Measurements from ENCODE around the gene NARF.

The NARF gene

GRCh38 chr17:82419540-82419939 lies 39.0 kb upstream of the NARF start:
- no peaks in the 10 kb centered on the region for H3K36me3 ChIP-seq (ENCODE audit: insufficient read depth, low read length)
- H3K9me3 ChIP-seq (ENCODE audit: control insufficient read depth, insufficient read depth, low read length): 0 out of 2 replicates have a peak, but pooled peaks cover 3% of the 10 kb centered on the region
- H3K4me1 ChIP-seq (ENCODE audit: insufficient read depth, low read length): no peaks in the 10 kb centered on the region
- H3K9ac ChIP-seq (ENCODE audit: low read depth, low read length): no peak overlapping the region

GRCh38 chr17:82424001-82424862 lies 34.3 kb upstream of the NARF start:
- H3K9me3 ChIP-seq (ENCODE audit: control insufficient read depth, insufficient read depth, low read length): 0 out of 2 replicates have a peak, but pooled peaks cover 3% of the 10 kb centered on the region
- H3K36me3 ChIP-seq (ENCODE audit: insufficient read depth, low read length): peaks cover 2% of the 10 kb centered on the region; the same call in 1 of the 2 replicates
- H3K9ac ChIP-seq (ENCODE audit: low read depth, low read length): no peak overlapping the region
- H3K4me1 ChIP-seq (ENCODE audit: insufficient read depth, low read length): no peaks in the 10 kb centered on the region

GRCh38 chr17:82424863-82425159 lies 33.7 kb upstream of the NARF start:
- no peak overlapping the region for H3K9ac ChIP-seq (ENCODE audit: low read depth, low read length)
- H3K4me1 ChIP-seq (ENCODE audit: insufficient read depth, low read length): no peaks in the 10 kb centered on the region
- peaks cover 2% of the 10 kb centered on the region; the same call in 1 of the 2 replicates for H3K36me3 ChIP-seq (ENCODE audit: insufficient read depth, low read length)
- 0 out of 2 replicates have a peak, but pooled peaks cover 3% of the 10 kb centered on the region for H3K9me3 ChIP-seq (ENCODE audit: control insufficient read depth, insufficient read depth, low read length)

GRCh38 chr17:82428546-82428945 lies 30.0 kb upstream of the NARF start:
- Histone ChIP-seq H3K9me3 (ENCODE audit: control insufficient read depth, insufficient read depth, low read length) (no peaks in the 10 kb centered on the region), H3K9ac (ENCODE audit: low read depth, low read length) (no peak overlapping the region), H3K4me1 (ENCODE audit: insufficient read depth, low read length) (no peaks in the 10 kb centered on the region), H3K36me3 (ENCODE audit: insufficient read depth, low read length) (peaks cover 2% of the 10 kb centered on the region; the same call in 1 of the 2 replicates)

GRCh38 chr17:82429824-82430223 lies 28.7 kb upstream of the NARF start:
- H3K36me3 ChIP-seq (ENCODE audit: insufficient read depth, low read length): peaks cover 2% of the 10 kb centered on the region; the same call in 1 of the 2 replicates
- H3K9me3 ChIP-seq (ENCODE audit: control insufficient read depth, insufficient read depth, low read length): no peaks in the 10 kb centered on the region
- no peak overlapping the region for H3K9ac ChIP-seq (ENCODE audit: low read depth, low read length)
- no peaks in the 10 kb centered on the region for H3K4me1 ChIP-seq (ENCODE audit: insufficient read depth, low read length)

GRCh38 chr17:82432017-82432416 lies 26.5 kb upstream of the NARF start:
- Histone ChIP-seq H3K4me1 (ENCODE audit: insufficient read depth, low read length) (no peaks in the 10 kb centered on the region; the same call in 1 of the 2 replicates), H3K9me3 (ENCODE audit: control insufficient read depth, insufficient read depth, low read length) (no peaks in the 10 kb centered on the region), H3K9ac (ENCODE audit: low read depth, low read length) (no peak overlapping the region), H3K36me3 (ENCODE audit: insufficient read depth, low read length) (peaks cover 2% of the 10 kb centered on the region; the same call in 1 of the 2 replicates)

- Histone ChIP-seq H3K36me3 (ENCODE audit: insufficient read depth, low read length) (peaks cover under 1% of the 10 kb centered on the region; the same call in 1 of the 2 replicates), H3K9me3 (ENCODE audit: control insufficient read depth, insufficient read depth, low read length) (no peaks in the 10 kb centered on the region), H3K4me1 (ENCODE audit: insufficient read depth, low read length) (no peaks in the 10 kb centered on the region; the same call in 1 of the 2 replicates), H3K9ac (ENCODE audit: low read depth, low read length) (no peak overlapping the region)
Observed at GRCh38 chr17:82433560-82434215, 24.9 kb upstream of the NARF start.

GRCh38 chr17:82434216-82434565 lies 24.4 kb upstream of the NARF start:
- H3K9ac ChIP-seq (ENCODE audit: low read depth, low read length): no peak overlapping the region
- H3K36me3 ChIP-seq (ENCODE audit: insufficient read depth, low read length): no peaks in the 10 kb centered on the region; the same call in 1 of the 2 replicates
- H3K4me1 ChIP-seq (ENCODE audit: insufficient read depth, low read length): no peaks in the 10 kb centered on the region; the same call in 1 of the 2 replicates
- H3K9me3 ChIP-seq (ENCODE audit: control insufficient read depth, insufficient read depth, low read length): no peaks in the 10 kb centered on the region

GRCh38 chr17:82435103-82435502 lies 23.4 kb upstream of the NARF start:
- Histone ChIP-seq H3K9me3 (ENCODE audit: control insufficient read depth, insufficient read depth, low read length) (no peaks in the 10 kb centered on the region), H3K36me3 (ENCODE audit: insufficient read depth, low read length) (no peaks in the 10 kb centered on the region; the same call in 1 of the 2 replicates), H3K4me1 (ENCODE audit: insufficient read depth, low read length) (no peaks in the 10 kb centered on the region; the same call in 1 of the 2 replicates), H3K9ac (ENCODE audit: low read depth, low read length) (no peak overlapping the region)

GRCh38 chr17:82435601-82436583 lies 22.6 kb upstream of the NARF start:
- H3K36me3 ChIP-seq (ENCODE audit: insufficient read depth, low read length): no peaks in the 10 kb centered on the region; the same call in 1 of the 2 replicates
- no peaks in the 10 kb centered on the region for H3K9me3 ChIP-seq (ENCODE audit: control insufficient read depth, insufficient read depth, low read length)
- no peaks in the 10 kb centered on the region; the same call in 1 of the 2 replicates for H3K4me1 ChIP-seq (ENCODE audit: insufficient read depth, low read length)
- H3K9ac ChIP-seq (ENCODE audit: low read depth, low read length): no peak overlapping the region

- H3K4me1 ChIP-seq (ENCODE audit: insufficient read depth, low read length): no peaks in the 10 kb centered on the region; the same call in 1 of the 2 replicates
- H3K9ac ChIP-seq (ENCODE audit: low read depth, low read length): no peak overlapping the region
- H3K9me3 ChIP-seq (ENCODE audit: control insufficient read depth, insufficient read depth, low read length): no peaks in the 10 kb centered on the region
- H3K36me3 ChIP-seq (ENCODE audit: insufficient read depth, low read length): no peaks in the 10 kb centered on the region; the same call in 1 of the 2 replicates
Observed at GRCh38 chr17:82436601-82437324, 21.8 kb upstream of the NARF start.

- no peaks in the 10 kb centered on the region; the same call in 1 of the 2 replicates for H3K4me1 ChIP-seq (ENCODE audit: insufficient read depth, low read length)
- no peaks in the 10 kb centered on the region for H3K9me3 ChIP-seq (ENCODE audit: control insufficient read depth, insufficient read depth, low read length)
- H3K36me3 ChIP-seq (ENCODE audit: insufficient read depth, low read length): no peaks in the 10 kb centered on the region; the same call in 1 of the 2 replicates
- no peak overlapping the region for H3K9ac ChIP-seq (ENCODE audit: low read depth, low read length)
Observed at GRCh38 chr17:82437325-82437668, 21.2 kb upstream of the NARF start.

GRCh38 chr17:82438401-82439193 lies 19.9 kb upstream of the NARF start:
- H3K36me3 ChIP-seq (ENCODE audit: insufficient read depth, low read length): peaks cover 2% of the 10 kb centered on the region; the same call in 1 of the 2 replicates
- H3K9ac ChIP-seq (ENCODE audit: low read depth, low read length): no peak overlapping the region
- H3K9me3 ChIP-seq (ENCODE audit: control insufficient read depth, insufficient read depth, low read length): no peaks in the 10 kb centered on the region
- no peaks in the 10 kb centered on the region; the same call in 1 of the 2 replicates for H3K4me1 ChIP-seq (ENCODE audit: insufficient read depth, low read length)

All from ES-I3 (cell line).